Right lobe of liver (tissue), 6 donors: ENCODE data around the gene UCP2. TPM values are rescaled to one million over a fixed set of nuclear protein-coding genes. Genes with fewer than 3 reads are reported as not detected.

Experiments used
- ATAC-seq, 4 donors: fragments of 200-7000 bp; cut with Tn5 transposase; one replicate each; pipeline ENCODE4 v1.9.1; 2020; ENCODE audit warnings: mild to moderate bottlenecking in 4 of 4, moderate library complexity in 4 of 4
- DNase-seq, 3 donors: peaks; one replicate each; pipeline ENCODE4 v3.0.0-alpha.2; 2020
- H3K27ac ChIP-seq, 3 donors: fragments of 200-600 bp; one replicate each; pipeline ENCODE4 v1.8.0; 2022
- H3K27me3 ChIP-seq, 2 donors: fragments of 200-600 bp; one replicate each; pipeline ENCODE4 v1.8.0; 2022
- H3K36me3 ChIP-seq, 4 donors: fragments of 200-600 bp; sonication (generic) in 1 of 4; one replicate each; pipeline versions ENCODE4 v1.5.1 to v1.8.0; 2017 to 2022; ENCODE audit warnings: control low read depth in 1 of 4
- H3K4me1 ChIP-seq, 4 donors: fragments of 200-600 bp; sonication (generic) in 1 of 4; one replicate each; pipeline versions ENCODE4 v1.5.1 to v1.8.0; 2017 to 2022; ENCODE audit warnings: control low read depth in 1 of 4
- H3K4me3 ChIP-seq, 3 donors: fragments of 200-600 bp; one replicate each; pipeline ENCODE4 v1.8.0; 2022
- H3K9me3 ChIP-seq, 4 donors: fragments of 200-600 bp; sonication (generic) in 1 of 4; one replicate each; pipeline versions ENCODE4 v1.5.1 to v1.8.0; 2017 to 2022; ENCODE audit warnings: control low read depth in 1 of 4
- POLR2A ChIP-seq: fragments of 450-650 bp; IDR thresholded peaks from one replicate; pipeline ENCODE4 v1.6.1; 2017; ENCODE audit warnings: antibody characterized with exemption, mild to moderate bottlenecking
- WGBS: methylation state at CpG from one replicate; pipeline ENCODE4 v1.1.6; 2018; ENCODE audit warnings: low coverage, low lambda C conversion rate; ENCODE audit not compliant: insufficient coverage; ENCODE audit errors: missing lambda C conversion rate; 5-methylcytosine and 5-hydroxymethylcytosine counted together
- intact Hi-C, 2 donors: fragments of 100-400 bp; cut with DNase I; formaldehyde crosslinking; loops; one replicate each; pipeline versions ENCODE4 v1.11.2 to v1.14.1; 2022
- total RNA-seq, 6 experiments: library from RNA; depleted of rRNA in 2 of 6; stranded (reverse); fragments of >200 nt in 2 of 6; fragmentation: NEBNext Ultra II Directional in 3 of 6; extraction: Animal tissue kit (Norgen Biotek cat#: 25700) in 3 of 6; gene quantifications; one replicate each; pipeline versions ENCODE4 v1.1.0 to v1.2.4, GENCODE V29; 2016 to 2023
- TF ChIP-seq, protein P1 (sequence below), 4 donors: fragments of 200-600 bp in 3 of 4; fragments of 450-650 bp in 1 of 4; IDR thresholded peaks; one replicate each; pipeline versions ENCODE4 v1.5.1 to v1.8.0; 2016 to 2022; ENCODE audit warnings: antibody characterized with exemption in 4 of 4, mild to moderate bottlenecking in 2 of 4
- donor health status: DM: no; HTN: yes; CAD: no.
- donor health status: DM: no; HTN: no; CAD: no.
- donor health status: DM: no; HTN: no; CAD: no.
- donor health status: DM: no; HTN: yes; CAD: no.
- donor health status: DM: no; HTN: yes; CAD: no.

The UCP2 gene
- total RNA-seq, 6 experiments from 2014 or later, result 5.2 to 41.3 (median 8.7) TPM

DNA sequence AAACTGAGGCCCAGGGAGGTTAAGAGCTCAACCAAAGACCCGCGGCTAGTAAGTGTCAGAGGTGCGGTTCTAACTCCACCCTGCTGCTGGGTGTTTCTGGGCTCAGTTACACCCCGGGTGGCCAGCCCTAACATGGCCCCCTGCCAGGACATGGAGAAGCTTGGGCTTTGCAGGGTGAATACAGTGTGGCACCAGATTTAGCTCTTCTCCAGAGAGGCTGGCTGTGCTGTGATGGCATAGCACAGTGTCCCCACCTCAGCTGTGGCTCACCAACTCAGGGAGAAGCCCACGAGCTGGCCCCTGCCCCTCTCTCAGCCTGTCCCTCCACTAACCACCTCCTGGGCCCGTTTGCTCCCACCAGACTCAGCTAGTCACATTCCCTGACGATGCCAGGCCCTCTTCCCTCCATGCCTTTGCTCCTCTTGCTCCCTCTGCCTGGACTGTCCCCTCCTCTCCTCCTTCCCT is 19.2 kb upstream of the UCP2 start:
- Histone ChIP-seq H3K4me1 (peaks cover 0 to under 1% (median 0%) of the 10 kb centered on the region in 4 donors), H3K9me3 (no peaks in the 10 kb centered on the region), H3K4me3 (no peak overlapping the region), H3K36me3 (no peaks in the 10 kb centered on the region), H3K27ac (no peak overlapping the region), H3K27me3 (no peaks in the 10 kb centered on the region)
- ATAC-seq, result no peak
- TF ChIP-seq, protein P1, sequence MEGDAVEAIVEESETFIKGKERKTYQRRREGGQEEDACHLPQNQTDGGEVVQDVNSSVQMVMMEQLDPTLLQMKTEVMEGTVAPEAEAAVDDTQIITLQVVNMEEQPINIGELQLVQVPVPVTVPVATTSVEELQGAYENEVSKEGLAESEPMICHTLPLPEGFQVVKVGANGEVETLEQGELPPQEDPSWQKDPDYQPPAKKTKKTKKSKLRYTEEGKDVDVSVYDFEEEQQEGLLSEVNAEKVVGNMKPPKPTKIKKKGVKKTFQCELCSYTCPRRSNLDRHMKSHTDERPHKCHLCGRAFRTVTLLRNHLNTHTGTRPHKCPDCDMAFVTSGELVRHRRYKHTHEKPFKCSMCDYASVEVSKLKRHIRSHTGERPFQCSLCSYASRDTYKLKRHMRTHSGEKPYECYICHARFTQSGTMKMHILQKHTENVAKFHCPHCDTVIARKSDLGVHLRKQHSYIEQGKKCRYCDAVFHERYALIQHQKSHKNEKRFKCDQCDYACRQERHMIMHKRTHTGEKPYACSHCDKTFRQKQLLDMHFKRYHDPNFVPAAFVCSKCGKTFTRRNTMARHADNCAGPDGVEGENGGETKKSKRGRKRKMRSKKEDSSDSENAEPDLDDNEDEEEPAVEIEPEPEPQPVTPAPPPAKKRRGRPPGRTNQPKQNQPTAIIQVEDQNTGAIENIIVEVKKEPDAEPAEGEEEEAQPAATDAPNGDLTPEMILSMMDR (IDR thresholded peaks at IDR 0.05), result no peak
- no peak for TF ChIP-seq POLR2A
- WGBS, result 100% methylated on average over 3 of the region's 7 CpGs
- intact Hi-C loops, result no loop called here
- DNase-seq, result no peak

GRCh38 chr11:74000307-74001133 is 17.9 kb upstream of the UCP2 start:
- Histone ChIP-seq H3K27ac (no peak overlapping the region), H3K27me3 (no peaks in the 10 kb centered on the region), H3K36me3 (no peaks in the 10 kb centered on the region), H3K4me1 (no peaks in the 10 kb centered on the region), H3K4me3 (no peak overlapping the region), H3K9me3 (no peaks in the 10 kb centered on the region)
- 92% methylated on average over 7 of the region's 14 CpGs for WGBS
- intact Hi-C loops, result no loop called here
- DNase-seq (no peak), ATAC-seq (no peak)
- TF ChIP-seq POLR2A, result no peak
- TF ChIP-seq, protein P1 (IDR thresholded peaks at IDR 0.05), result no peak

GRCh38 chr11:73999581-74000306 is 17.1 kb upstream of the UCP2 start:
- intact Hi-C loops, result no loop called here
- Histone ChIP-seq H3K27me3 (no peaks in the 10 kb centered on the region), H3K4me1 (no peaks in the 10 kb centered on the region), H3K36me3 (no peaks in the 10 kb centered on the region), H3K27ac (no peak overlapping the region), H3K9me3 (no peaks in the 10 kb centered on the region), H3K4me3 (no peak overlapping the region)
- WGBS, result 80% methylated on average over 6 of the region's 8 CpGs
- TF ChIP-seq, protein P1 (IDR thresholded peaks at IDR 0.05), result no peak
- no peak for TF ChIP-seq POLR2A
- ATAC-seq (no peak), DNase-seq (no peak)

- H3K27me3 ChIP-seq, result no peaks in the 10 kb centered on the region
- no peak for TF ChIP-seq POLR2A
- TF ChIP-seq, protein P1 (IDR thresholded peaks at IDR 0.05), result no peak
- H3K4me1 ChIP-seq, result no peaks in the 10 kb centered on the region
- no peak overlapping the region for H3K4me3 ChIP-seq
- intact Hi-C loops, result no loop called here
- H3K9me3 ChIP-seq, result no peaks in the 10 kb centered on the region
- no peak for DNase-seq
- 84% methylated on average over 13 of the region's 13 CpGs for WGBS
- no peaks in the 10 kb centered on the region for H3K36me3 ChIP-seq
- no peak for ATAC-seq
- no peak overlapping the region for H3K27ac ChIP-seq
Measured at GRCh38 chr11:73998846-73999575, 16.4 kb upstream of the UCP2 start.
